Cerebellar nuclear complex (tissue), 1 donor: ENCODE data around the gene FUCA2.
A peak's percentile ranks its signal among the peaks of the same experiment; 100 is the strongest.

Experiments used
- DNase-seq, 2 experiments: peaks; one replicate each; lab custom pipeline; 2025; lab: John Stamatoyannopoulos, UW

The FUCA2 gene

GRCh38 chr6:143510991-143511891 lies at the start of gene FUCA2:
TSS of gene FUCA2 (minus strand) at chr6:143511720. CDS start at chr6:143511634, 86 bp downstream.
- peak in 1 of 2 experiments; percentile 33 for DNase-seq

DNA sequence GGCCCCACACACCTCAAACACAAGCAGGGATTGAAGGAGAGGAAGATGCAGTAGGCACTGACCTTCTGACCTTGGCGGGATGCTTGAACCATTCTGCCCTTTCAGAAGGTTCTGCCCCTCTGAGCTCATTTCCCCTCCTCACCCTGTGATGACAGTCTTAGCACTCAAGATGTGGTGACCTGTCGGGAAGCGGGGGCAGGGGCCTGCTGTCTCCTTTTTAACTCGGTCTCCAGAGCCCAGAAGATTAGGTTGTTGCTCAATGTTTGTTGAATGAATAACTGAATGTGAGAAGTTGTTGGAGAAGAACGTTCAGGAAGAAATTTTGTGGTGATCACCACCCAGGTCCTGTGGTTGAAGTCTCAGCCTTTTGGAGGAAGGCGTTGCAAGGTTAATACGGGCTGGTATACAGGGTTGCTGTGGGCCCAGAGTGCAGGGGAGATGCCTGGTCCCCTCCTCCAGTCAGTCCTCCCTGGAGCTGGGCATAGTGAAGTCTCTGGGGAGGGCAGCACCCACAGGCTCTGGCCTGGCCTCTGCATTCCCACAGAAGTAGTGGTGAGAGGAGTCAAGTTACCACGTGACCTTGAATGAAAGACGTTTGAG lies 49.7 kb upstream of the FUCA2 start:
- no peak for DNase-seq

- no peak for DNase-seq
Measured at GRCh38 chr6:143559051-143559660, 47.6 kb upstream of the FUCA2 start.

DNA sequence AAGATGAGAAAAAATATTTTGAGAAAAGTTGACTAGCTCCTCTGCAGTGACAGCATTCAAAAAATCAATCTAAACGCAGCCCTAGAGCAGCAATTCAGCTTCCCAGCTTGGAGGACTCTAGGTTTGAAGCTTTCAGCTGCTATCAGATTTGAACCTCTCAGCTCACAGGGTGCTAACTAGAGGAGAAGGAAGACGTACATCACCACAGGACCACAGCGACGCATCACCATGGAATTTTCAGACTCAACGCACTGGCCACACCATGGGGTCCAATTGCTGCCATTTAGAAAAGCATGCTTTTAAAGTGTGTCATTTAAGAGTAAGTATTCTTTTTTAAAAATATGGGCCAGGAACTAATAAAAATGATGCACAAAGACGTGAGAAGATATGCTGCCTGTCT lies 45.0 kb upstream of the FUCA2 start:
- no peak for DNase-seq

DNA sequence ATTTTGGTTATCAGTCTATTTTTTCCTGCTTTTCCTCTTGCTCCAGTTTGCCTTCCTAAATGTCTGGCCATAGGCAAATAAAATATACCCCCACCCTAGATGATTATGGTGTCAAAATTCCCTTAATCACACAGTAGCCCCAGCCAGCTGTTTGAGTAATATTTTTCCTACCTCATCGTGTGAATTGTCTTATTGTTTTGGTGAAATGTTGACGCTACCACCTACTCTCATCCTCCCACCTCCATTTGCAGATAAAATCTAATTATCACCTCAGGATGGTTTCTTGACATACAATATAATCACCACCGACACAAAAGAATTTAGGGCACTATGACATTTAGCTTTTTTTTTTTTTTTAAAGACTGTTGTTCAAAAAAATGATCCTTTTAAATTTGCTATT lies 44.1 kb upstream of the FUCA2 start:
- no peak for DNase-seq

DNA sequence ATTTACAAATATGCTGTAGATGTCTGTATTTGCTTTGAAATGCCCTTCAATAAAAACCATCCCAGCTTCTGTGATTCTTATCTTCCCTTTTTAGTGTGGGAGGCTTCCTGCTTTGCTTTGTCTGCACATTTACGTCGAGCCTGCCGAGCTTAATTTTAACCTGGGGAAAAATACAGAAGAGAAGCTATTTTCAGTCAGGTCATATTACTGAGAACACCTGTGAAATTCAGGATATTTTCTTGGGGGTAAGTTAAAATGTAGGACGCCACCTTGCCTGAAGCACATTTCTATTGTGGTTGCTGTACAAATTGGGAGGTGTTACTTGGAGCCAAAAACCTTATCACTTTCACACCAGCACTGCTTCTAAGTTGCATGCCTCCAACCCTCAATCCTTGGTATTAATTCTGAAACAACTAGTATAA lies 43.6 kb upstream of the FUCA2 start:
- DNase-seq = no peak

- DNase-seq = no peak
Measured at GRCh38 chr6:143553337-143553736, 41.8 kb upstream of the FUCA2 start.

DNA sequence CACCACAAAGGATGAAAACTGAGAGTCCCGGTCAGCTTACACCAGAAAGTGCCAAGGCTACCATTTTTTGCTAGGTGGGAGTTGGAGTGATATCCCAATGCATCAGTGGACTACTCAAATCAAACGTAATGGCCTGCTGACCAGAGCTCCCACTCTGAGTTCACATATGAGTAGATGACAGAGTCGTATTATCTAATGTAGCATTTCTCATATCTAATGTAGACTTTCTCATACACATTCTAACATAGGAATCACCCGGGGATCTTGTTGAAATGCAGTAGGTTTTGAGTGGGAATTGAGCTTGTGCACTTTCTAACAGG lies 38.4 kb upstream of the FUCA2 start:
- DNase-seq = no peak

GRCh38 chr6:143549221-143549948 lies 37.9 kb upstream of the FUCA2 start:
- no peak for DNase-seq

- no peak for DNase-seq
Measured at GRCh38 chr6:143546599-143546998, 35.1 kb upstream of the FUCA2 start.

DNA sequence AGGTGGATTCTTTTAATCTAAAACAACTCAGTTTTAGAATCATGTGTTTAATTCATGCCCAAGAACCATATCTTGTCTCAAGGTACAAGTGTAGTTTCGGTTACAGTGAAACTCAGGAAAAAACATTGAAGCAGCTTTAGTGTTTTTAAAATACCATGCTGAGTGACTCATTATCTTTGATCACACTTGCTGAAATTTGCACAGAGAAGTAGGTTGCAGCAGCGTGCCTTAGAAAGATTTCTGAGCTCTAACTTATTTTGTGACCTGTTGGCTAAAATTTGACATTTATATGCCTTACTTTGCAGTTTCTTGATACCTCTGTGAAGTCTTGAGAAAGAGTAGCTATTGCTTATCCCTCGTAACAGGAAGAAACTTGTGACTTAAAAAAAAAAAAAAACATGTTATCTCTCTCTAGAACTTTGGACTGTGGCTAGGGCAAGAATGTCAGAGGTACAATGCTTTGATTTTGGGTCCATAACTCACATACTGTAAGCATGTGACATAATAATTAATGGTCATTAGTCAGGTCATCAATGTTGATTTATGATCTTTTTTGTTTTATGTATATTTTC lies 34.5 kb upstream of the FUCA2 start:
- DNase-seq = no peak

GRCh38 chr6:143545165-143545564 lies 33.6 kb upstream of the FUCA2 start:
- DNase-seq = no peak

GRCh38 chr6:143544011-143544696 lies 32.6 kb upstream of the FUCA2 start:
- no peak for DNase-seq

- no peak for DNase-seq
Measured at GRCh38 chr6:143543435-143543834, 31.9 kb upstream of the FUCA2 start.

GRCh38 chr6:143542888-143543287 lies 31.4 kb upstream of the FUCA2 start:
- DNase-seq = no peak

GRCh38 chr6:143540192-143540591 lies 28.7 kb upstream of the FUCA2 start:
- DNase-seq = no peak

DNA sequence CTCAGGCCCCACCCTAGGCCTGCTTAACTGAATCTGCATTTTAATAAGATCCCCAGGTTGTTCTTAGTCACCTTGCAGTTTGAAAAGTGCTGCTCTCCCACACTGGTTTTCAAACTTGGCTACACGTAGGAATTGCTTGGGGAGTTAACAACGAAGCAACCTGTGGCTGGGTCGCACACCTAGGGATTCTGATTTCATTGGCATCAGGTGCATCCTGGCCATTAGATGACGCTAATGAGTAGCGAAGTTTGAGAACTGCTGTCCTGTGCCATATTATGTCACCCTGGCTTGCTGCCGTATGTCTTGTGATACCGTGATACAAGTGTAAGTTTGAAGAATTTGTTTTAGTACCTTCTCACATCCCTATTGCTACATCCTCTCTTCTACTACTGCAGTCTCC lies 28.2 kb upstream of the FUCA2 start:
- no peak for DNase-seq

DNA sequence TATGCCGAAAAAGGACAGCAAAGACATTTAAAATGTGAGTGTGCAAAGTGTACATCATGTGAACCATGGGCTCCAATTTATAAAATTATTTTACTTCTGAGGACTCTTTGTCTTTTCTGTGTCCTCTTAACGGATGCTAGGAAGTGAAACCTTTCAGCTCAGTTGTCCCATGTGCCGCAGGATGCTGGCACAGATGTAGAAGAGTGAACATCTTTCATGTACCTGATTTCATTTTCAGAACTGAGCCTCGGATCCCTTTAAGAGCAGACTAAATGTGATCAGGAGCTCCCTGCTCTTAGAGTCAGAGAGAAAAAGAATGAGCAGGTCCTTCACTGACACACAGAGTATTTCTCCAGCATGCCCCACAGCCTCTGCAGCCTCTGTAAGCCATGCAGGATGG lies 27.6 kb upstream of the FUCA2 start:
- no peak for DNase-seq

DNA sequence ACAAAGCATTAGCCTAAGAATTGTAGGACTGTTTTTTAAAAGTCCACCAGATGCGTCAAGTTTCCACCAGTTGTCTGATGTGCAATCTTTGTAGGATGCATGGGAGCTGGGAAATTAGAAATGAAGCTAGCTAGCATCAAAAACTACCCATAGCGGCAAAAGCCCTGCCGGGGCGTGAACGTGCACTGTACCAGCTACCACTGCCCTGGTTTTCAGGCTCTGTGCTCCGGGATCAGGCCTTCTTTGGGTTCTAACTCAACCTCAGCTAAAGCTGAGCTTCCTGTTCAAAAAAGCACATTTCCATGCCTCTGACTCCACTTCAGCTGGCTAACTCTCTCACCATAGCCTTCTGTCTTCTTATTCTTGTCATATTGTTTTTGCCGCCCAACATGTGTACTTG lies 26.9 kb upstream of the FUCA2 start:
- no peak for DNase-seq

DNA sequence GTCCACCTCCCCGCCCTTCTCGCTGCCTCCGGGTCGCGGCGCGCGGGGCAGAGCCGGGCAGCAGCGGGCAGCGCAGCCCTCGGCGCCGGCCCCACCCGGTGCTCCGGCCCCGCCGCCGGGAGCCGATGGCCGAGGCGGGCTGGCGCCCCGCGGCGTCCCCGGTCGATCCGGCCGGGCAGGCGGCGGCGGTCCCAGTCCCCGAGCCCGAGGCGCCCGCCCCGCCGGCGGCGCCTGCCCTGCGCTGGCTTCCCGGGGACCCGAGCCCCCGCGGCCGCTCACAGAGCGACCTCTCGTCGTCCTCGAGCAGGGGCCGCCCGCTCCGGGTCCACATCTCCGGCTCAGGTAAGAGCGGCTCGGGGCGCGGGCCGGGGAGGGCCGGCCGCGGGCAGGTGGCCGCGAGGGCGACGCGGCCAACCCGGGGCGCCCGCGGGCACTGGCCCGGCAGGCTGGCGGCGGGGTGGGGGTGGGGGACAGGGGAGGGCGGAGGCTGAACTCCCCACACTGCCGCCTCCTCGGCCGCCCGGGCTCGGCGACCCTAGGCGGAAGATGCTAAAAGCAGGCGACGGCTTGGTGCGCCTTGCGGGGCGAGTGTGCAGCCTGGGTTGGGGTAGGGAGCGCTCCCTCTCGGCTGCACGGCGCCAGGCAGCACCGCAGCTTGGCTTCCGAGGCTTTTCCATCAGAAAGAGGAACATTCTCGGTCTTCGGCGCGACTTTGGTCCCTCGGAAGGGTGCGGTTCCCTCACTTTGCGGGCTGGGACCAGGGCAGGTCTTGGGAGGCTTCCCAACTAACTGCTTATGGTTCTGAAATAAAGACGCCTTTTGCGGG lies 25.6 kb upstream of the FUCA2 start:
- DNase-seq = no peak

GRCh38 chr6:143536461-143536865 lies 24.9 kb upstream of the FUCA2 start:
- DNase-seq = no peak
